OCI-LY7 (cell line): ENCODE measurements around the gene SPTBN4. TPM values are rescaled to one million over a fixed set of nuclear protein-coding genes. Genes with fewer than 3 reads are reported as not detected.
"Not testable (repeated sequence)": the region's sequence is repeated elsewhere in the genome, so short reads cannot be mapped to it uniquely, and the experiment has no call there.

Source experiments
- BruUV-seq: library from RNA; stranded (reverse); fragments of 400-500 nt; replicated peaks from 2 replicates; lab custom pipeline; 2021; lab: Mats Ljungman, UMichigan
- CTCF ChIA-PET: fragments of 300-600 bp; sonication (Branson Sonifier 250); formaldehyde crosslinking; loops from one replicate; lab custom pipeline; 2022; ENCODE audit warnings: antibody characterized with exemption; ENCODE audit not compliant: unreplicated experiment; lab: Charles Lee
- POLR2A ChIA-PET: fragments of 300-600 bp; sonication (Branson Sonifier 250); formaldehyde crosslinking; loops from one replicate; lab custom pipeline; 2022; ENCODE audit warnings: antibody characterized with exemption; lab: Charles Lee
- DNase-seq: peaks from one replicate; pipeline ENCODE4 v3.0.0-alpha.2; 2015; ENCODE audit warnings: low spot score
- H2AFZ ChIP-seq: fragments of 200-600 bp; sonication (generic), shearing (Covaris generic); 2 replicates; pipeline ENCODE4 v1.6.1; 2014; ENCODE audit warnings: mild to moderate bottlenecking, antibody characterized with exemption, low read length, moderate library complexity
- H3K27ac ChIP-seq: fragments of 200-600 bp; sonication (generic); 2 replicates; pipeline ENCODE4 v1.5.1; 2014; ENCODE audit warnings: mixed run types, low read depth, mild to moderate bottlenecking, moderate library complexity, low read length, inconsistent platforms; ENCODE audit not compliant: poor library complexity, severe bottlenecking
- H3K36me3 ChIP-seq: fragments of 200-600 bp; sonication (generic); 2 replicates; pipeline ENCODE4 v1.6.1; 2014; ENCODE audit warnings: mild to moderate bottlenecking, antibody characterized with exemption, low read length, moderate library complexity, mixed read lengths; ENCODE audit not compliant: insufficient read depth
- H3K4me1 ChIP-seq: fragments of 200-600 bp; sonication (generic); 2 replicates; pipeline ENCODE4 v1.5.1; 2014; ENCODE audit warnings: mild to moderate bottlenecking, low read length; ENCODE audit not compliant: insufficient read depth, poor library complexity, severe bottlenecking
- H3K4me2 ChIP-seq: fragments of 200-600 bp; sonication (generic); 2 replicates; pipeline ENCODE4 v1.6.1; 2014; ENCODE audit warnings: mild to moderate bottlenecking, low read length
- H3K4me3 ChIP-seq: fragments of 200-600 bp; sonication (generic); 2 replicates; pipeline ENCODE4 v1.5.1; 2014; ENCODE audit warnings: mild to moderate bottlenecking, low read depth, low read length; ENCODE audit not compliant: poor library complexity, severe bottlenecking
- H3K79me2 ChIP-seq: fragments of 200-600 bp; sonication (generic); 2 replicates; pipeline ENCODE4 v1.6.1; 2016; ENCODE audit warnings: low read depth, mild to moderate bottlenecking, low read length, moderate library complexity, mixed read lengths; ENCODE audit not compliant: insufficient read depth
- H3K9me2 ChIP-seq: fragments of 200-600 bp; sonication (generic); 2 replicates; pipeline ENCODE4 v1.6.1; 2016; ENCODE audit warnings: mild to moderate bottlenecking, low read length, mixed read lengths; ENCODE audit not compliant: insufficient read depth
- H3K9me3 ChIP-seq: fragments of 200-600 bp; sonication (generic); 2 replicates; pipeline ENCODE4 v1.6.1; 2014; ENCODE audit warnings: mild to moderate bottlenecking, mixed run types, low read length, mixed read lengths
- H4K20me1 ChIP-seq: fragments of 200-600 bp; sonication (generic); 2 replicates; pipeline ENCODE4 v1.6.1; 2014; ENCODE audit warnings: mild to moderate bottlenecking, antibody characterized with exemption, low read length, moderate library complexity, mixed read lengths; ENCODE audit not compliant: insufficient read depth
- CTCF ChIP-seq: fragments of 200-600 bp; sonication (generic); conservative IDR thresholded peaks from 2 replicates; pipeline ENCODE4 v1.5.1; 2014; ENCODE audit warnings: mild to moderate bottlenecking, antibody characterized with exemption, low read length, moderate library complexity, mixed read lengths
- EZH2phosphoT487 ChIP-seq: fragments of 200-600 bp; sonication (generic); IDR thresholded peaks from 2 replicates; pipeline ENCODE4 v1.6.1; 2018; ENCODE audit warnings: low read depth, borderline replicate concordance, mild to moderate bottlenecking, mixed run types, antibody characterized with exemption, low read length, moderate library complexity, mixed read lengths
- intact Hi-C: fragments of 100-400 bp; cut with micrococcal nuclease; formaldehyde crosslinking; loops from one replicate; pipeline ENCODE4 v1.10.0; 2022; ENCODE audit not compliant: unreplicated experiment
- total RNA-seq, 2 experiments: library from RNA; depleted of rRNA in 1 of 2; stranded (reverse); fragments of >200 nt in 1 of 2; shearing (Covaris generic) in 1 of 2; gene quantifications; 2 replicates each; pipeline ENCODE4 v1.2.3, GENCODE V29; 2014 to 2022

The SPTBN4 gene
- total RNA-seq, 2 experiments from 2014 or later, result 4.1 to 6.3 TPM

DNA sequence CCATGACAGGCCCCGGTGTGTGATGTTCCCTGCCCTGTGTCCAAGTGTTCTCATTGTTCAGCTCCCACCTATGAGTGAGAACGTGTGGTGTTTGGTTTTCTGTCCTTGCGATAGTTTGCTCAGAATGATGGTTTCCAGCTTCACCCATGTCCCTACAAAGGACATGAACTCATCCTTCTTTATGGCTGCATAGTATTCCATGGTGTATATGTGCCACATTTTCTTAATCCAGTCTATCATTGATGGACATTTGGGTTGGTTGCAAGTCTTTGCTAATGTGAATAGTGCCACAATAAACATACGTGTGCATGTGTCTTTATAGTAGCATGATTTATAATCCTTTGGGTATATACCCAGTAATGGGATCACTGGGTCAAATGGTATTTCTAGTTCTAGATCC is 80.4 kb downstream of the SPTBN4 start:
- intact Hi-C loops, BruUV-seq, H4K20me1 ChIP-seq, H3K4me3 ChIP-seq, H2AFZ ChIP-seq, H3K9me2 ChIP-seq, H3K79me2 ChIP-seq, DNase-seq, H3K4me2 ChIP-seq, CTCF ChIA-PET, H3K9me3 ChIP-seq, H3K4me1 ChIP-seq, H3K36me3 ChIP-seq, H3K27ac ChIP-seq: not testable (repeated sequence)
- POLR2A ChIA-PET, result interaction anchor here (1.0 kb wide), 1 partner anchor 67 kb away, joined by 3 read pairs; no protein-coding TSS in a partner anchor

DNA sequence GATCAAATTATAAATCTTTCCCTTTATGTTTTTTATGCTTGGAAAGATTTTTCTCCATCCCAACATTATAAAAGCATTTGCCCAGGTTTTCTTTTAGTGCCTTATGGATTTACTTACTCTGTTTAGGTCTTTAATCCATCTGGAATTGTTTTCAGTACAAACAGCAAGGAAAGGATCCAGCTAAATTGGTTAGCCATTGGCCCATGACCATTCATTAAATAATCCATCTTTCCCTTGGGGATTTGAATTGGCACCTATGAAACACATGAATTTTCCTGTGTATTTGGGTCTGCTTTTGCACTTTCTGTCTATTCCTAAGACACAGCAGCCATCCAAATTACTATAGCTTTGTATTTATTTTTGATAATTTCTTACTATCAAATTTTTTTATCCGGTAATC is 81.0 kb downstream of the SPTBN4 start:
- no peaks in the 10 kb centered on the region for H3K9me2 ChIP-seq
- H3K36me3 ChIP-seq, result no peaks in the 10 kb centered on the region
- no peak overlapping the region for H3K27ac ChIP-seq
- intact Hi-C loops, result no loop called here
- H3K4me3 ChIP-seq, result no peak overlapping the region
- peaks cover 5% of the 10 kb centered on the region; the same call in 1 of the 2 replicates for H3K9me3 ChIP-seq
- H2AFZ ChIP-seq, result no peak overlapping the region
- no peaks in the 10 kb centered on the region for H3K79me2 ChIP-seq
- TF ChIP-seq EZH2phosphoT487 (no peak), CTCF (no peak)
- H3K4me1 ChIP-seq, result no peaks in the 10 kb centered on the region
- BruUV-seq, result no TSS peak
- ChIA-PET POLR2A (interaction anchor here (0.7 to 1.0 kb wide), 2 partner anchors 54 to 68 kb away, joined by 3 to 4 read pairs; no protein-coding TSS in a partner anchor), CTCF (no interaction called here)
- no peak for DNase-seq
- H3K4me2 ChIP-seq, result no peak overlapping the region
- H4K20me1 ChIP-seq, result no peaks in the 10 kb centered on the region

DNA sequence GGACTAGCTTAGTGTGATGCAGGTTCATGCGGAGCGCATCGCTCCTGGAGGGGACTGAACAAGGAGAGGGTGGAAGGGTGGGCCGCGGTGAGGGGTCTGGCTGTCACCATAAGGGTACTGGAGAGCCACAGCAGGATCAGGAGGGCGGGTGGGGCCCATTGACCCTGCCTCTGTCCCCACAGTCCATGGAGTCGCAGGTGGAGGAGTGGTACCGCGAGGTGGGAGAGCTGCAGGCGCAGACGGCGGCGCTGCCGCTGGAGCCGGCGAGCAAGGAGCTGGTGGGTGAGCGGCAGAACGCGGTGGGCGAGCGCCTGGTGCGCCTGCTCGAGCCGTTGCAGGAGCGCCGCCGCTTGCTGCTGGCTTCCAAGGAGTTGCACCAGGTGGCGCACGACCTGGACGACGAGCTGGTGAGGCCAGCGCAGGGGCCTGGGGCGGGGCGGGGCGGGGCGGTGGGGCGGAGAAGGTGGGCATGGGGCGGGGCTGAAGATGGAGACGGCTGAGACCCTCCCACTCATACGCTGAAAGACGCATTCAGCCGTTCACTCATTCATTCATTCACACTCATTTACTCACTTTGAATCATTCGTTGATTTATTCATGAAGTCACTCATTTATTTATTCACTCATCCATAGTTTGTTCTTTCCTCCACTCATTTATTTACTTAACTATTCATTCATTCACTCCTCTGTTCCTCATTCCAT is 82.4 kb downstream of the SPTBN4 start:
- peak; percentile 59 for DNase-seq
- Histone ChIP-seq H3K79me2 (no peaks in the 10 kb centered on the region), H3K9me2 (no peaks in the 10 kb centered on the region), H3K27ac (no peak overlapping the region), H3K4me3 (no peak overlapping the region), H2AFZ (no peak overlapping the region), H3K4me2 (peak overlapping the region; percentile 10; the same call in 1 of the 2 replicates), H3K4me1 (no peaks in the 10 kb centered on the region), H4K20me1 (no peaks in the 10 kb centered on the region), H3K9me3 (peaks cover 5% of the 10 kb centered on the region; the same call in 1 of the 2 replicates), H3K36me3 (no peaks in the 10 kb centered on the region)
- POLR2A ChIA-PET, result no interaction called here
- CTCF ChIA-PET, result interaction anchor here (0.6 kb wide), 1 partner anchor 265 kb away, joined by 3 read pairs; no protein-coding TSS in a partner anchor
- BruUV-seq, result no TSS peak
- peak; percentile 65 for TF ChIP-seq CTCF
- no peak for TF ChIP-seq EZH2phosphoT487
- intact Hi-C loops, result loop anchor here (1.0 kb wide), 1 partner anchor 49 kb away; no protein-coding TSS in a partner anchor
